ENCODE measurements around the gene CHORDC1.

- no peak for TF ChIP-seq CTCF (IDR thresholded peaks at IDR 0.05; ENCODE audit: insufficient read depth, low read length)
- TF ChIP-seq POLR2AphosphoS5 (IDR thresholded peaks at IDR 0.05; ENCODE audit: low read depth): no peak
- no peak for TF ChIP-seq GABPA (IDR thresholded peaks at IDR 0.05; ENCODE audit: low read depth)
- TF ChIP-seq REST (IDR thresholded peaks at IDR 0.05; ENCODE audit: insufficient replicate concordance, low read depth): no peak
- no peak for TF ChIP-seq SPI1 (IDR thresholded peaks at IDR 0.05; ENCODE audit: borderline replicate concordance, low read depth)
Measured at GRCh38 chr11:90252053-90252452, 29.2 kb upstream of the CHORDC1 start.

Measured in HL-60 (cell line).